Posterior vena cava (tissue), 2 donors: ENCODE measurements around the gene EGLN3. TPM values are rescaled to one million over a fixed set of nuclear protein-coding genes. Genes with fewer than 3 reads are reported as not detected.
"Not testable (repeated sequence)": the region's sequence is repeated elsewhere in the genome, so short reads cannot be mapped to it uniquely, and the experiment has no call there.

ENCODE experiments used
- DNase-seq: peaks from one replicate; pipeline ENCODE4 v3.0.0-alpha.2; 2020; ENCODE audit warnings: low spot score
- intact Hi-C, 2 donors: fragments of 100-400 bp; cut with DNase I; formaldehyde crosslinking; loops; one replicate each; pipeline versions ENCODE4 v1.14.1 to v1.14.2; 2022 to 2023
- long read RNA-seq, 2 donors: library from polyadenylated mRNA; unstranded; transcript quantifications; one replicate each; pipeline ENCODE4 v2.0.0, GENCODE V29; 2020 to 2021
- total RNA-seq, 2 donors: library from RNA; stranded (reverse); fragmentation: NEBNext Ultra II Directional; extraction: Animal tissue kit (Norgen Biotek cat#: 25700); gene quantifications; one replicate each; pipeline ENCODE4 v1.2.1, GENCODE V29; 2021
- donor health status: DM: yes; HTN: yes; CAD: no.
- donor health status: DM: yes; HTN: yes; CAD: no.

Gene EGLN3
- 10 to 100 TPM; 15.2 to 29.2 TPM for total RNA-seq
- long read RNA-seq, donor 1, transcript EGLN3-201 (5 exons, 2,709 nt): major isoform, 8 of 9 reads
- long read RNA-seq, donor 1, partial matches to known transcripts: 0 of 9 reads
- long read RNA-seq, donor 1, other reads (novel, unspliced or antisense): 0 of 9 reads
- long read RNA-seq, donor 2, transcript EGLN3-205 (1 exons, 2,849 nt): minor isoform, 5 of 83 reads
- long read RNA-seq, donor 2, transcript EGLN3-201 (5 exons, 2,709 nt): major isoform, 69 of 83 reads
- long read RNA-seq, donor 2, partial matches to known transcripts: 2 of 83 reads
- long read RNA-seq, donor 2, other reads (novel, unspliced or antisense): 4 of 83 reads

DNA sequence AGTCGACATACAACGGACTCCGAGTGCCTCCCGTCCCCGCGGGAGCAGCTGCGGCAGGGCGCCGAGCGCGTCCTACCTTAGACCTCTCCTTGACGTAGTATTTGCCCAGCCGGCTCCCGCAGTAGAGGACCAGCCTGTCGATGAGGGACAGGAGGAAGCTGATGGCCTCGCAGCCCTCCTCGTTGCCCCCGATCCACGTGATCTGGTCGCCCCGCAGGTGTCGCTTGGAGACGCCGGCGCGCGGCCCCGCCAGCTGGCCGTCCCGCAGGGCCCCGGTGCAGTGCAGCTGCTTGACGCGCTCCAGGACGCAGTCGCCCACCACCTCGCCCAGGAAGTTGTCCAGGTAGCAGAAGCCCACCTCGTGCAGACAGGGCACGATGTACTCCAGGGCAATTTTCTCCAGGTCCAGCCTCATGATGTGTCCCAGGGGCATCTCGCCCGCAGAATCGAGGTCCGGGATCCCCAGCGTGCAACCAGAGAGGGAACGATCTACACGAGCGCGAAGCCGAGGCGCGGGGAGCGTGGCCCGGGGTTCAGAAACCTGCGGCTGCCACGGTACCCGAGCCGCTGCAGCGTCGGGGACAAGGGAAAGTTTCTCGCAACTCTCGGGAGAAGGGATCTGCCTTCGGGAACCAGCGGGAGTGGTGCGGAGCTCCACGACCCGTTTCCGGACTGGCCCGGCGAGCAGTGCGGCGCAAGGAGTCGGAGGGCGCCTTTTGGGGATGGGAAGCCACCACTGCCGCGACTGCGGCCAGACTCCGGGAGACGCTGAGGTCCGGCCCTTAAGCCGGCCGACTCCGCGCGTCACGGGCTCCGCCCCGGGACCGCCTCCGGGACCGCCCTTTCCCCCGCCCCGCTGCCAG, at the start of gene EGLN3:
Gene EGLN3, minus strand, starts transcription at position 755 of the 863 bp plus-strand sequence. Its CDS starts 322 bp downstream, at position 433.
- DNase-seq: peak; percentile 93
- intact Hi-C loops: loop anchor here in 1 of 2 donors (10.0 kb wide), 1 partner anchor 524 kb away; no protein-coding TSS in a partner anchor

DNA sequence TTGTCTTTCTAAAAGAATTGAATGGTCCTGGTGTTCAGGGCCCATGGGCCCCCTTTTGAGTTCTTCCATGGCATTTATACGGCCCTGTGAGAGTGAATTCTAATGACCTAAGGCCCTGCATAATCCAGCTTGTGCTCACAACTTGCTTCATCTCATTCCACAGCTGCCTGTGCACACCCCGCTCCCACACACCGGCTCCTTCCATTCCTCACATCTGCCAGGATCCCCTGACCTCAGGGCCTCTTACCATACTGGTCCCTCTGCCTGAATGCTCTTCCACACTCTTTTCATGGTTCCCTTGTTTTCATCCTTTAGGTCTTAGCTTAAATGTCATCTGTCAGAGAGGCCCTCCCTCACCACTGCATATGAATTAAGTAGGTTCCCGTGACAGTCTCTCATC, 49.5 kb upstream of the EGLN3 start:
- no peak for DNase-seq
- intact Hi-C loops: no loop called here

DNA sequence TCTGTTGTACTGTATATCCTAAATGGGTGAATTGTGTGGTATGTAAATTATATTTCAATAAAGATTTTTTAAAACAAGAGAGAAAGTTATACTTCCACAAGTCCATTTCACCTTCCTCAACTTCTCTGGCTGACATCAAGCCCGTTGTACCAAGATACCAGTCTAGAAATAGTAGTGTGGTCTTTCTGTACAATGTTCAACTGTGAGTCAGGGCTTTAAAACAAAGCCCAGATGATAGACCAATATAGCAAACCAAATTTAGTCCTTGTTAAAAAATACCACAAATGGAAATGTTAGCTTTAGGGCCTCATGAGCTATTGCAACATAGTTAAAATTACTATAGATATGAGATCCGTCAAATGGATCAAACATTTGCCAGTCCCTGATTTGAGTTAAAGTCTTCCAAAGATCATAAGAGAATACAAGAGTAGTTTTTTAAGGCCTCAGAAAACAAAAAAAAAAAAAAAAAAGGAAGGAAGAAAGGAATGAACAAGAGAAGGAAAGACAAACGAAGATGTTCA, 49.0 kb upstream of the EGLN3 start:
- DNase-seq: no peak
- intact Hi-C loops: loop anchor here in 1 of 2 donors (10.0 kb wide), 1 partner anchor 65 kb away; no protein-coding TSS in a partner anchor

GRCh38 chr14:33997611-33998010, 46.7 kb upstream of the EGLN3 start:
- intact Hi-C loops: loop anchor here in 1 of 2 donors (10.0 kb wide), 1 partner anchor 67 kb away; no protein-coding TSS in a partner anchor
- DNase-seq: no peak

GRCh38 chr14:33996462-33996861, 45.6 kb upstream of the EGLN3 start:
- DNase-seq: no peak
- intact Hi-C loops: loop anchor here in 1 of 2 donors (10.0 kb wide), 1 partner anchor 68 kb away; no protein-coding TSS in a partner anchor

GRCh38 chr14:33993246-33993645, 42.4 kb upstream of the EGLN3 start:
- no peak for DNase-seq
- intact Hi-C loops: loop anchor here in 1 of 2 donors (10.0 kb wide), 1 partner anchor 72 kb away; no protein-coding TSS in a partner anchor

- intact Hi-C loops: loop anchor here in 1 of 2 donors (10.0 kb wide), 1 partner anchor 72 kb away; no protein-coding TSS in a partner anchor
- DNase-seq: no peak
Measured at GRCh38 chr14:33992274-33993007, 41.6 kb upstream of the EGLN3 start.

DNA sequence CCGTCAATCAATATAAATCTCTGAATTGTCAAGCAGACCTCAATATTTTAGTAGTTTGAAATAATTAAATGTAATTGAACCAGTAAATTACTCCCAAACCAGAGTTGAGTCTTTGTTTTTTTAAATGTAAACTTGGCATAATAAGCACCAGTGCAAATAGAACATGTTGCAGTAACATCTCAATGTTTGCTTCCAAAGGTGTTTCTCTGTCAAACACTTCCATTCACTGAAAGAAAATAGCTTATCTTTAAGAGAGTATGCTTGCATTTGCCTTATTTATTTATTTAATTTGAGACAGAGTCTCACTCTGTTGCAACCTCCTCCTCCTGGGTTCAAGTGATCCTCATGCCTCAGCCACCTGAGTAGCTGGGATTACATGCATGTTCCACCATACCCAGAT, 39.9 kb upstream of the EGLN3 start:
- intact Hi-C loops: loop anchor here in 1 of 2 donors (10.0 kb wide), 1 partner anchor 74 kb away; no protein-coding TSS in a partner anchor
- no peak for DNase-seq

- intact Hi-C loops: no loop called here
- DNase-seq: no peak
Measured at GRCh38 chr14:33987565-33988080, 36.7 kb upstream of the EGLN3 start.

DNA sequence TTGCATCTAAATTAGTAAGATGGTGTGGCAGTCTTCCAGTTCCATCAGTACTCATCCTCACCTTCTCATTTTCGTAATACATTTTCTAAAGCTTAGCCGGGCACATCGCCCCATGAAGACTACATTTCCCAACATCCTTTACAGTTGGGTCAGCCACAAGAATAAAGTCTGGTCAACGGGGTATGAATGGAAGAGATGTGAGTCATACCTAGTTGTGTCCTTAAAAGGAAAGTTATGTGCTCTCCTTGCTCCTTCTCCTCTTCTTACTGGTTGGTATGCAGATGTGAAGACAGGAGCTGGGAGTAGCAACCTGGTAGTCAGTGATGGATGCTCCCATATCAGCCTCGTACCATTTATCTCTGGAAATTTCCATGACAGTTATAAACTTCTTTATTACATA, 35.9 kb upstream of the EGLN3 start:
- intact Hi-C loops: no loop called here
- no peak for DNase-seq

DNA sequence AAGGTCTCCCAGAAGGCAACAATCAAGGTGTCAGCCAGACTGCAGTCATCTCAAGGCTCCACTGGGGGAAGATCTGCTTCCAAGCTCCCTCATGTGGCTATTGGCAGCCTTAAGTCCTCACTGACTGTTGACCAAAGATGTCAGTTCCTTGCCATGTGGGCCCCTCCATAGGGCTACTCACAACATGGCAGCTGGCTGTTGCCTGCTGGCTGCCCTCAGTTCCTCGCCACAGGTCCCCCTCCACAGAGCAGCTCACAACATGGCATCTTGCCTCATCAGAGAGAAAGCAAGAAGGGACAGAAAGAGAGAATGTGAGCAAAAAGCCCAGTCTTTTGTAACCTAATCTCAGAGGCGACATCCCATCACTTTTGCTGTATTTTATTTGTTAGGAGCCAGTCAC, 34.4 kb upstream of the EGLN3 start:
- no peak for DNase-seq
- intact Hi-C loops: no loop called here

- intact Hi-C loops: no loop called here
- no peak for DNase-seq
Measured at GRCh38 chr14:33979613-33980276, 28.9 kb upstream of the EGLN3 start.

DNA sequence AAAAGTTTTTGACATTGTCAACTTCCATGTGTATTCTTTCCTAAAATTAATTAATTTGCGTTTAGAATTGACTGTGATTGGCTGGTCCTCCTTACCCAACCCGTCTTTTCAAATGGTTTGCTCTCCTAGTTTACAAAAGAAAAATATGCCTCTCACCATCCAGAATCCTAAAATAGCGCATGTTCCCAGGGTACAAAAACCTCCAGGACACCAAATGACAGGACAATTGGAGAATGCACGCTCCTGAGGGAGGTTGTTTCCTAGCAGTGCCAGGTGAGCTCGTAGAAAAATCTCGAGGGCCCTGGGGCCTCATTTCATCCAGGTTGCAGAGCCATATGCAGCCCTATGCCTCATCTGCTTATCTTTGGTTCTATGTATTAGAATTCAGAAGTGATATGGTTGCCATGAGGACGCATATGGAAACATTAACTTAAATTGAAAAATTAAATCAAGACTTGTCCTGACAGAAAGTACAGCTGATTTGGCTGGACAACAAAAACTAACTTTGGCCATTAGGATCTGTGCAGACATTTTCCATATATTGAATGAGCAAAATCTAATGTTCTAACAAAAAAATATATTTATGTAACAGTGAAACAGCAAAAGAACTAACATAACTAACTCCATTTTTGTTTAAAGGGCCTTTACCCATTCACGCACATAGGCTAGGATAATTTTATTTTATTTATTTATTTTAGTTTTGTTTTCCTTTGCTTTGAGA, 28.2 kb upstream of the EGLN3 start:
- no peak for DNase-seq
- intact Hi-C loops: no loop called here

GRCh38 chr14:33972583-33973081, 21.8 kb upstream of the EGLN3 start:
- intact Hi-C loops: no loop called here
- no peak for DNase-seq

- DNase-seq, intact Hi-C loops: not testable (repeated sequence)
Measured at GRCh38 chr14:33969846-33970245, 19.0 kb upstream of the EGLN3 start.

- intact Hi-C loops: no loop called here
- DNase-seq: no peak
Measured at GRCh38 chr14:33968722-33969121, 17.8 kb upstream of the EGLN3 start.

DNA sequence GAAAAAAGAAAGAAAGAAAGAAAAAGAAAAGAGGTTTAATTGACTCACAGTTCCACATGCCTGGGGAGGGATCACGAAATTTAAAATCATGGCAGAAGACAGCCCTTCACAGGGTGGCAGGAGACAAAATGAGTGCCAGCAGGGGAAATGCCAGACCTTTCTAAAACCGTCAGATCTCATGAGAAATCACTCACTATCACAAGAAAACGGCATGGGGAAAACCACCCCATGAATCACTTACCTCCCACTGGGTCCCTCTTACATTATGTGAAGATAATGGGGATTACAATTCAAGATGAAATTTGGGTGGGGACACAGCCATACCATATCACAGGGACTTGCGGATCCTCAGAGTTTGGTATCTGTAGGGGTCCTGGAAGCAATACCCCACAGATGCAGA, 16.3 kb upstream of the EGLN3 start:
- DNase-seq: no peak
- intact Hi-C loops: no loop called here

GRCh38 chr14:33966276-33966675, 15.4 kb upstream of the EGLN3 start:
- intact Hi-C loops: no loop called here

More at GRCh38 chr14:33966276-33966675, 15.4 kb upstream of the EGLN3 start:
- no peak for DNase-seq
